Kidney epithelial cell (primary cell): Measurements from ENCODE around the gene STAG1. TPM values are rescaled to one million over a fixed set of nuclear protein-coding genes. Genes with fewer than 3 reads are reported as not detected.

Experiments used
- DNase-seq: peaks from one replicate; pipeline ENCODE4 v3.0.0-alpha.2; 2010; ENCODE audit warnings: low read depth
- H3K27me3 ChIP-seq: 2 replicates; pipeline ENCODE4 v1.6.0; 2011; ENCODE audit warnings: low read length; ENCODE audit not compliant: control insufficient read depth, insufficient read depth
- H3K36me3 ChIP-seq: 2 replicates; pipeline ENCODE4 v1.5.1; 2011; ENCODE audit warnings: low read length; ENCODE audit not compliant: control insufficient read depth, insufficient read depth
- H3K4me3 ChIP-seq: 2 replicates; pipeline ENCODE4 v1.5.1; 2011; ENCODE audit warnings: low read depth, mild to moderate bottlenecking, control low read depth, low read length
- CTCF ChIP-seq: IDR thresholded peaks from 2 replicates; pipeline ENCODE4 v1.5.1; 2011; ENCODE audit warnings: mild to moderate bottlenecking, moderate library complexity, low read length, control low read depth, inconsistent platforms; ENCODE audit not compliant: insufficient read depth, poor library complexity, severe bottlenecking
- total RNA-seq: library from RNA; depleted of rRNA; stranded (reverse); fragments of >200 nt; gene quantifications from 2 replicates; pipeline ENCODE4 v1.2.3, GENCODE V29; 2015

Gene STAG1
- total RNA-seq, 1 donor from 2014 or later: 20.7 TPM

- no peak for TF ChIP-seq CTCF
- H3K27me3 ChIP-seq: no peaks in the 10 kb centered on the region
Measured at GRCh38 chr3:136463170-136463569, 289.0 kb downstream of the STAG1 start.

GRCh38 chr3:136457793-136458192, 294.4 kb downstream of the STAG1 start:
- H3K36me3 ChIP-seq: no peaks in the 10 kb centered on the region
- H3K4me3 ChIP-seq: no peak overlapping the region
- no peak for DNase-seq
- no peak for TF ChIP-seq CTCF
- no peaks in the 10 kb centered on the region for H3K27me3 ChIP-seq

More at GRCh38 chr3:136463170-136463569, 289.0 kb downstream of the STAG1 start:
- H3K36me3 ChIP-seq: no peaks in the 10 kb centered on the region
- no peak for DNase-seq
- no peak overlapping the region for H3K4me3 ChIP-seq

- no peak for TF ChIP-seq CTCF
- Histone ChIP-seq H3K36me3 (no peaks in the 10 kb centered on the region), H3K27me3 (no peaks in the 10 kb centered on the region), H3K4me3 (no peak overlapping the region)
- DNase-seq: no peak
Measured at GRCh38 chr3:136456196-136456595, 296.0 kb downstream of the STAG1 start.

GRCh38 chr3:136444581-136444980, 307.6 kb downstream of the STAG1 start:
- Histone ChIP-seq H3K4me3 (no peak overlapping the region), H3K36me3 (no peaks in the 10 kb centered on the region), H3K27me3 (no peaks in the 10 kb centered on the region)
- DNase-seq: no peak
- TF ChIP-seq CTCF: no peak

GRCh38 chr3:136437043-136437442, 315.1 kb downstream of the STAG1 start:
- no peak overlapping the region for H3K4me3 ChIP-seq
- DNase-seq: no peak
- no peaks in the 10 kb centered on the region for H3K36me3 ChIP-seq
- H3K27me3 ChIP-seq: no peaks in the 10 kb centered on the region
- no peak for TF ChIP-seq CTCF

- Histone ChIP-seq H3K4me3 (no peak overlapping the region), H3K36me3 (no peaks in the 10 kb centered on the region), H3K27me3 (no peaks in the 10 kb centered on the region)
- TF ChIP-seq CTCF: no peak
- DNase-seq: no peak
Measured at GRCh38 chr3:136434429-136434828, 317.7 kb downstream of the STAG1 start.
